ENCODE data around the gene UBN2.
"Not testable (repeated sequence)": the region's sequence is repeated elsewhere in the genome, so short reads cannot be mapped to it uniquely, and the experiment has no call there.

Gene UBN2

GRCh38 chr7:139286144-139286543 lies 55.1 kb downstream of the UBN2 start:
- Histone ChIP-seq H3K4me3 (ENCODE audit: low read length) (no peak overlapping the region), H3K9me3 (ENCODE audit: low read length) (peaks cover 2% of the 10 kb centered on the region), H2AFZ (ENCODE audit: low read depth, low read length) (no peak overlapping the region), H3K36me3 (ENCODE audit: insufficient read depth, low read length) (peaks cover 36% of the 10 kb centered on the region), H3K4me1 (ENCODE audit: insufficient read depth, low read length) (no peaks in the 10 kb centered on the region), H3K27me3 (ENCODE audit: insufficient read depth, low read length) (no peaks in the 10 kb centered on the region)

- Histone ChIP-seq H3K9me3 (ENCODE audit: low read length) (no peaks in the 10 kb centered on the region), H2AFZ (ENCODE audit: low read depth, low read length) (no peak overlapping the region), H3K4me1 (ENCODE audit: insufficient read depth, low read length) (peaks cover 4% of the 10 kb centered on the region), H3K4me3 (ENCODE audit: low read length) (no peak overlapping the region), H3K36me3 (ENCODE audit: insufficient read depth, low read length) (peaks cover 31% of the 10 kb centered on the region), H3K27me3 (ENCODE audit: insufficient read depth, low read length) (no peaks in the 10 kb centered on the region)
Measured at GRCh38 chr7:139292821-139293220, 61.8 kb downstream of the UBN2 start.

GRCh38 chr7:139293534-139293933 lies 62.5 kb downstream of the UBN2 start:
- no peaks in the 10 kb centered on the region for H3K9me3 ChIP-seq (ENCODE audit: low read length)
- no peak overlapping the region for H3K4me3 ChIP-seq (ENCODE audit: low read length)
- H3K36me3 ChIP-seq (ENCODE audit: insufficient read depth, low read length) = peaks cover 37% of the 10 kb centered on the region
- H3K4me1 ChIP-seq (ENCODE audit: insufficient read depth, low read length) = peaks cover 6% of the 10 kb centered on the region
- no peaks in the 10 kb centered on the region for H3K27me3 ChIP-seq (ENCODE audit: insufficient read depth, low read length)
- no peak overlapping the region for H2AFZ ChIP-seq (ENCODE audit: low read depth, low read length)

DNA sequence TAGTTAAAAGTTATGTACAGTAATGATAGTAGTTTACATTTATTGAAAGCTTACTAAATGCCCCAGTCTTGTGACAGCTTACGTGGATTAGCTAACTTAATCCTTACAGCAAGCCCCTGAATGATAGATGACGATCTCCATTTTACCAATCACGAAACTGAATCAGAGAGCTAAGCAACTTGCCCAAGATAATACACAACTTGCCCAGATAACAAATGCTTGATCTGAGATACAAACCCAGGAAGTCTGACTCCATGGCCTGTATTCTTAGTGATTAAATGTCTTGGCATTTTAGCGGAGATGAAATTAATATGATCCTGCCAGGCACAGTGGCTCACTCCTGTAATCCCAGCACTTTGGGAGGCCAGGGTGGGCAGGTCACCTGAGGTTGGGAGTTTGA lies 63.2 kb downstream of the UBN2 start:
- H3K27me3 ChIP-seq (ENCODE audit: insufficient read depth, low read length) = no peaks in the 10 kb centered on the region
- peaks cover 41% of the 10 kb centered on the region for H3K36me3 ChIP-seq (ENCODE audit: insufficient read depth, low read length)
- no peak overlapping the region for H3K4me3 ChIP-seq (ENCODE audit: low read length)
- H3K9me3 ChIP-seq (ENCODE audit: low read length) = no peaks in the 10 kb centered on the region
- no peak overlapping the region for H2AFZ ChIP-seq (ENCODE audit: low read depth, low read length)
- peaks cover 6% of the 10 kb centered on the region for H3K4me1 ChIP-seq (ENCODE audit: insufficient read depth, low read length)

- no peaks in the 10 kb centered on the region for H3K9me3 ChIP-seq (ENCODE audit: low read length)
- peaks cover 6% of the 10 kb centered on the region for H3K4me1 ChIP-seq (ENCODE audit: insufficient read depth, low read length)
- H3K36me3 ChIP-seq (ENCODE audit: insufficient read depth, low read length) = peaks cover 44% of the 10 kb centered on the region
- no peaks in the 10 kb centered on the region for H3K27me3 ChIP-seq (ENCODE audit: insufficient read depth, low read length)
- no peak overlapping the region for H2AFZ ChIP-seq (ENCODE audit: low read depth, low read length)
- no peak overlapping the region for H3K4me3 ChIP-seq (ENCODE audit: low read length)
Measured at GRCh38 chr7:139294951-139295575, 64.0 kb downstream of the UBN2 start.

- Histone ChIP-seq H3K4me3 (ENCODE audit: low read length) (no peak overlapping the region), H3K36me3 (ENCODE audit: insufficient read depth, low read length) (peaks cover 48% of the 10 kb centered on the region), H3K4me1 (ENCODE audit: insufficient read depth, low read length) (peaks cover 8% of the 10 kb centered on the region), H2AFZ (ENCODE audit: low read depth, low read length) (no peak overlapping the region), H3K9me3 (ENCODE audit: low read length) (no peaks in the 10 kb centered on the region), H3K27me3 (ENCODE audit: insufficient read depth, low read length) (no peaks in the 10 kb centered on the region)
Measured at GRCh38 chr7:139297795-139298194, 66.8 kb downstream of the UBN2 start.

DNA sequence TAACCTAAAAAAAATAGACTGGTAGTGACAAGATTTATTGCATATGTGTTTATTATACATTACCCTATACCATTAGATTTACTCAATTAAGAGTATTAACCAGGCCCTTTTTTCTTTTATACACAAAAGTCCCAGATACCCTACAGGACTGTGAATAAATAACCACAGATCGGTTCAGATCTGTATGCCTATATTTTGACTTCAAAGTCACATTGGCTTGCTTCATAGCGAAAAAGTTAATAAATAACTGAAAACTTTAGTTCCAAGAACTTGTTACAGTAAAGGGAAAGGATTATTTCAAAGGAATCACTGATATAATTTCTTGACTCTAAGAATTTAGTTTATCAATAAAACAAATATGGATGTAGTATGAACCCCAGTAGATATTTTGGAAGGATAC lies 68.3 kb downstream of the UBN2 start:
- H2AFZ ChIP-seq (ENCODE audit: low read depth, low read length) = no peak overlapping the region
- H3K27me3 ChIP-seq (ENCODE audit: insufficient read depth, low read length) = no peaks in the 10 kb centered on the region
- H3K4me1 ChIP-seq (ENCODE audit: insufficient read depth, low read length) = peaks cover 8% of the 10 kb centered on the region
- no peaks in the 10 kb centered on the region for H3K9me3 ChIP-seq (ENCODE audit: low read length)
- peaks cover 36% of the 10 kb centered on the region for H3K36me3 ChIP-seq (ENCODE audit: insufficient read depth, low read length)
- H3K4me3 ChIP-seq (ENCODE audit: low read length) = no peak overlapping the region

- Histone ChIP-seq H2AFZ (ENCODE audit: low read depth, low read length) (no peak overlapping the region), H3K36me3 (ENCODE audit: insufficient read depth, low read length) (peaks cover 32% of the 10 kb centered on the region), H3K4me3 (ENCODE audit: low read length) (no peak overlapping the region), H3K4me1 (ENCODE audit: insufficient read depth, low read length) (peaks cover 8% of the 10 kb centered on the region), H3K27me3 (ENCODE audit: insufficient read depth, low read length) (no peaks in the 10 kb centered on the region), H3K9me3 (ENCODE audit: low read length) (no peaks in the 10 kb centered on the region)
Measured at GRCh38 chr7:139300390-139300789, 69.4 kb downstream of the UBN2 start.

DNA sequence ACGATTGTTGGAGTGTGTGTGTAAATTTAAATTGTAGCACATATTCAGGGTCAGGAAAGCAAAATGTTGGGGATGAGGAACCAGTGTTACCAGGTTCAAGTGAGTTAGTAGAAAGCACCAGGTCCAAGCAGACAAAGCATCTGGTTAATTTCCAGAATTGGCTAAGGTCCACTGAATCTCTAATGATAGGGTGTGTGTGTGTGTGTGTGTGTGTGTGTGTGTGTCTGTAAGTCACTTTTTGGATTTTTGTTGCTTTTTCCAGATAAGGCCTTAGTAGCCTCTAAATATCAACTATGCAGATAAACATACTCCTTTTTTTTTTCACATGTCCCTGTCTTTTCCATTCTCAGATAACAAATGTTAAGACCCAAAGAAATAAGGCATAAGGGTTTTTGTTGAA lies 73.5 kb downstream of the UBN2 start:
- Histone ChIP-seq H3K9me3 (ENCODE audit: low read length) (no peaks in the 10 kb centered on the region), H3K27me3 (ENCODE audit: insufficient read depth, low read length) (no peaks in the 10 kb centered on the region), H2AFZ (ENCODE audit: low read depth, low read length) (no peak overlapping the region), H3K36me3 (ENCODE audit: insufficient read depth, low read length) (peaks cover 12% of the 10 kb centered on the region), H3K4me1 (ENCODE audit: insufficient read depth, low read length) (peaks cover 2% of the 10 kb centered on the region), H3K4me3 (ENCODE audit: low read length) (no peak overlapping the region)

GRCh38 chr7:139317939-139318505 lies 87.0 kb downstream of the UBN2 start:
- H2AFZ ChIP-seq (ENCODE audit: low read depth, low read length) = no peak overlapping the region
- H3K36me3 ChIP-seq (ENCODE audit: insufficient read depth, low read length) = no peaks in the 10 kb centered on the region
- H3K4me1 ChIP-seq (ENCODE audit: insufficient read depth, low read length) = no peaks in the 10 kb centered on the region
- H3K27me3 ChIP-seq (ENCODE audit: insufficient read depth, low read length) = no peaks in the 10 kb centered on the region
- H3K4me3 ChIP-seq (ENCODE audit: low read length) = no peak overlapping the region
- no peaks in the 10 kb centered on the region for H3K9me3 ChIP-seq (ENCODE audit: low read length)

DNA sequence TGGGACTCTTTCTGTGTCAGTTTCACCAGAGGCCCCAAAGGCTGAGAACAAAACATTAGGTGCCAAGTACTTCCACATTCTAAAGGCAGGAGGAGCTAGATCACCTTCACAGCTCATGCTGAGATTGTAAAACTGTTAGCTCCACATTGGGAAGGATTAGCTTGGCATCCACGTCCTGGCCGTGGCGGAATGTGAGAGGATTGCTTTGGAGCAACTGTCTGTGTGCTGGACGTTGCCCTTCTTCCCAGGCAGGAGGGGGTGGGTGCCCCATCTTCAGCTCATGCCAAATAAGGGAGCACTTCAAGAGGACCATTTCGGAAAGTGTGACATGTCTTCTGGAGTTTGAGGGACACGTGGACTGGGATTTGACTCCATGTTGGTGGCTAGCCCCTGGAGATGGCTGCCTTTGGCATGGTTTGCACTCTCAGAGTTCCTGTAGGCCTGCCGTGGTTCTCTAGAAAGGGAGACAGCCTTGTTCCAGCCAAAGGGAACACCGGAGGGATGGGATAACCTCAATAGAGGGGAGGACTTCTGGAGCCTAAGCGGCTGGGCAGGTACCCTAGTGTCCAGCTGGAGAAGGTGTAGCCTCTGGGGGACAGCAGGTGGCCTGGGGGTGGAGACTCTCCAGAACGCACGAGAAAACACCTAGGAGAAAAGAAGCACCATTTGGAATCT lies 90.2 kb downstream of the UBN2 start:
- Histone ChIP-seq H3K36me3 (ENCODE audit: insufficient read depth, low read length) (no peaks in the 10 kb centered on the region), H3K9me3 (ENCODE audit: low read length) (no peaks in the 10 kb centered on the region), H3K27me3 (ENCODE audit: insufficient read depth, low read length) (no peaks in the 10 kb centered on the region), H3K4me3 (ENCODE audit: low read length) (no peak overlapping the region), H2AFZ (ENCODE audit: low read depth, low read length) (no peak overlapping the region), H3K4me1 (ENCODE audit: insufficient read depth, low read length) (no peaks in the 10 kb centered on the region)

GRCh38 chr7:139324709-139325108 lies 93.7 kb downstream of the UBN2 start:
- not testable (repeated sequence) for H3K9me3 ChIP-seq (ENCODE audit: low read length); H3K36me3 ChIP-seq (ENCODE audit: insufficient read depth, low read length); H2AFZ ChIP-seq (ENCODE audit: low read depth, low read length); H3K4me1 ChIP-seq (ENCODE audit: insufficient read depth, low read length); H3K27me3 ChIP-seq (ENCODE audit: insufficient read depth, low read length); H3K4me3 ChIP-seq (ENCODE audit: low read length)

GRCh38 chr7:139328375-139328774 lies 97.3 kb downstream of the UBN2 start:
- Histone ChIP-seq H3K9me3 (ENCODE audit: low read length) (no peaks in the 10 kb centered on the region), H3K36me3 (ENCODE audit: insufficient read depth, low read length) (no peaks in the 10 kb centered on the region), H2AFZ (ENCODE audit: low read depth, low read length) (no peak overlapping the region), H3K4me3 (ENCODE audit: low read length) (no peak overlapping the region), H3K4me1 (ENCODE audit: insufficient read depth, low read length) (no peaks in the 10 kb centered on the region), H3K27me3 (ENCODE audit: insufficient read depth, low read length) (no peaks in the 10 kb centered on the region)
